ENCODE data around the gene IRF2BPL.

The IRF2BPL gene

DNA sequence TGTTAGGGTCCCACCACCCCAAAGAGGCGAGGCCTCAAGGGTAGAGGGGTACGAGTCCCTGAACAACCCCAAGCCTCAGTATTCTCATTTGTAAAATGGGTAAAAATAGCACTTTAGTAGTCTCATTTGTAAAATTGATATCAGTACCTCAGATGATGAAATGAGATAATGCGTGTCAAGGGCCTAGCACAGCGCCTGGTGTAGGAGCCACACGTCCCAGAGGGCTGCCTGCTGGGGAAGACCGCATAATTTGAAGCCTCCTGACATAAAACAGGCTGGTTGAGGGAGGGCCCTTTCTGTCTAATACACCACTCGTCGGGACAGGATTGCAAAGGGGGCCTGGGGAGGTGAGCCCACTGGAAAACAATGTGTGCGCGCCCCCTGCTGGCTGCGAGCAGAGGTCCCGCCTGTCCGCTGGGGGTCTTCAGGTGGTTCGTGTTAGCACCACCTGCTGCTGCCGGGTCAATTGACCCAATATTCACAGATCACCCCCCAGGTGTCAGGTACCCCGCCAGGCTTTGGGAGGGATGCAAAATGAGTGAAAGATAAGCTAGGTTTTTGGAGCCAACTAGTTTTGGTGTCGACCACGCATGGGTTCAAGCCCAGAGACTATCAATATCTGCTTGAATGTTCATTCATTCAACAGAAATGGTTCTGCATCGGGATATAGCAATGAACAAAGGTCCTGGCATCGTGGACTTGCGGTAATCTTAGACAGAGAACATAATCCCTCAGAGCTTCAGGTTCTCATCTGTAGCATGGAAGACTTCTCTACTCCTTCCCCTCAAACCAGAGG lies 24.7 kb upstream of the IRF2BPL start:
- peak; percentile 72 for DNase-seq

DNA sequence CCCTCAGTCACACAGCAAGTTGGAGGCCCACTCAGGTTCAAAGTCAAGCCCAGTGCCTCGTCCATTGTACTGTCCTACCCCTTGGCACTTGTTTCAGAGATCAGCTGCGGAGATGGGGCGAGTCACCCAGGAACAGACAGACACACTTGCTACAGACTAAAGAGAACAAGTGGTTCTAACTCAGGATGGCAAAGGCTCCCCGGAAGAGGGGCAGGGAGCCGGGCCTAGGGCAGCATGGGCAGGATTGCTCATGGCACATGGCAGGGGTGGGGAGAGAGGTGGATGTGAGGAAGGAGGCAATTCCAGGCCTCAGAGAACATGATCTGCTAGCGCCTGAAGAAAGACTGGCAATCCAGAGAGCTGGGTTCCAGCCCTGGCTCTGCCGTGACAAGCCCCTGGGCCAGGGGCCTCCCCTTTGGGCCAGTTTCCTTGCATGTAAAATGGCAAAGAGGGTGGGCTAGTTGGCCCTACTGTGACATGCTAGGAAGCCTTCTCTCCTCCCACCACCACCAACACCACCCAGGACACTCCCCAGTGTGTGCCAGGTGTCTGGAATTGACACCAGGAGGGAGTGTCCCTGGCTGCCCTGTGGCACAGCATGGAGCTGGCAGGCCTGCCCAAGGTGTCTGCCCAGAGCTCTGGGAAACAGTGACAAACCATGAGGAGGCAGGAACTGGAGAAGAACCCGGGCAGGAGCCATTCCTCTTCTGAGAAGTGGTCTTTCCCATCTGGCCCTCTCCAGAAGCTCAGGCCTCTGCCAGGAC lies 24.0 kb upstream of the IRF2BPL start:
- DNase-seq: no peak

DNA sequence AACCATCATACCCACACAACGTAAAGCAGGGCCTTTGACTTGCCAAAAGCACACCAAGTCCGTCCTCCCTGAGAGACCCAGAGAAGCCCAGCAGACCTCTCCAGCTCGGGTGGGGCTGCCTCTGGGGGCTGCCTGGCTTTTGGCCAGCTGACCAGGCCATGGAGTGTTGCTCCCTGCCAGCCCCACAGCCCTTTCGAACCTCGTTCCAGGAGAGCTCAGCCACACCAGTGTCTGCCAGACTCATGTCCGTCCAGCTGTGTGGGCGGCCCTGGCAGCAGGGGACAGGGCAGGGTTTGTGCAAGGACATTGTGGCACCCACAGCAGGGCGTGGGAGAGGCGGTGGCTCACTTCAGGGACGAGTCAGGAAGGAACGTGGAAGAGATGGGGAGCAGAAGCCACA lies 22.6 kb upstream of the IRF2BPL start:
- DNase-seq: no peak

DNA sequence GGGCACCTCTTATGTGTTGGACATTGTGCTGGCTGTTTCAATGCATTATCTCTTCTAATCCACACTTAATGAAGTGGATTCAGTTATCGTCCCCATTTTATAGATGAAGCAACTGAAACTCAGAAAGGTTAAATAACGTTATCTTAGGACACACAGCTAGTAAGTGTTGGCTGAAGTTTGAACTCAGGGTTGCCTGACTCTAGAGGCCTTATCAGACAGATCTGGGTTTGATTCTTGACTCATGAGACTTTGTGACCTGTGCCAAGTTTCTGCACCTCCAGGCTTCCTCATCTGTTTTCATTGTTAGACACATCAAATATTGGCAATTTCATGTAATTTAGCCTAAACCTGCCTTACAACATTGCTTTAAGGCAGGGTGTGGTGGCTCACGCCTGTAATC lies 18.2 kb upstream of the IRF2BPL start:
- DNase-seq: no peak

DNA sequence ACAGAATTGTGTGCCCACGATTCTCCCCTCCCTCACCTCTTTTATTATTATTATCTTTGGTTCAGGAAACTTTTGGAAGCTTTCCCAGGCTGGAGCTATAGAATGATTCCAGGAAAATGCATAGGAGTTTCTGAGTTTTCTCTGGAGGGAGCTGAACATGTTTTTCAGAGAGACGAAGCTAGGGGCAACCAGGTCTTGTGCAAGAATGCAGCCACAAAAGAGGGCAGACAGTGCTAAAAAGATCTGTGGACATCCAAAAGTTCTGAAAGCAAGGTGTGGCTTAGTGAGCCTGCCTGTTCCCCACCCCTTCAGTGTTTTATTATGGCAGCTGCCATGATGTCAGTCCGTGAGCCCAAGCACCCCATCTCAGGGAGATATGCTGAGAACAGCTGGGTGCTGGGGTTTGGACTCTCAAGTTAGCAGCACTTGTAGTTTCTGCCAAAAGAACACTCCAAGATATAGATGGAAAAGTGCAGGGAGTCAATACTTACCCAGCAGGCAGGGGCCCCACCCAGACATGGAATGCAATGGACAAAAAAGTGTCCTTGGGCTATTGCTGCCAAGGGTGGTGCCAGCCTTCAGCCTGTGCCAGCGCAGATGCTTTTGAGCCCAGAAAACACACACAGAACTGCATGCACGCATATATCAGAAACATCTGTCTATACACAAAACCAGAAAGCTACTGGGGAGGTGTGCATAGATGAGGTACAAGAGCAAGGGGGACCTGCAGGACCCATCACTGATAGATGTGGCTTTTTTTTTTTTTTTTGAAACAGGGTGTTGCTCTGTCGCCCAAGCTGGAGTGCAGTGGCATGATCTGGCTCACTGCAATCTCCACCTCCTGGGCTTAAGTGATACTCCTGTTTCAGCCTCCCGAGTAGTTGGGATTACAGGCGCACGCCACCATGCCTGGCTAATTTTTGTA lies 17.0 kb upstream of the IRF2BPL start:
- DNase-seq: no peak

DNA sequence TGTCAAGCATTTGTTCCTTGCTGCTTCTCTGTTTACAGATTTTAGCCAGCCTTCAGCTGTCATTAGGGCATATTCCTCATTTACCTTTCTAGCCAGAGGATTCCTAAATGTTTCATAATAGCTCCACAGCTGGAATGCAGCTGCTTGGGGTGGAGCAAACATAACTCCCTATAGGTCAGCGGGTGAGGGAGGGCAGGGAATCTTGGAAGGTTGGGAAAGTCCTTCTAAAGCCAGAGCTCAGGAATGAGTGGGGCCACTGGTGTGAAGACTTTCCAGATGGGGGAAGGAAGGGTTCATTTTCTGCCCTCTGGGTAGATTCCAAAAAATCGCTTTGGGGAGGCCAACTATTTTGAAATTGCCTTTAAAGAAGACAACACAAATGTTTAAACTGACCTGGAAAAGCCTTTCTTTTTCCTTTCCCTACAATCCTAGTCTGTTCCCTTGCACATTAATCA lies 16.3 kb upstream of the IRF2BPL start:
- no peak for DNase-seq

DNA sequence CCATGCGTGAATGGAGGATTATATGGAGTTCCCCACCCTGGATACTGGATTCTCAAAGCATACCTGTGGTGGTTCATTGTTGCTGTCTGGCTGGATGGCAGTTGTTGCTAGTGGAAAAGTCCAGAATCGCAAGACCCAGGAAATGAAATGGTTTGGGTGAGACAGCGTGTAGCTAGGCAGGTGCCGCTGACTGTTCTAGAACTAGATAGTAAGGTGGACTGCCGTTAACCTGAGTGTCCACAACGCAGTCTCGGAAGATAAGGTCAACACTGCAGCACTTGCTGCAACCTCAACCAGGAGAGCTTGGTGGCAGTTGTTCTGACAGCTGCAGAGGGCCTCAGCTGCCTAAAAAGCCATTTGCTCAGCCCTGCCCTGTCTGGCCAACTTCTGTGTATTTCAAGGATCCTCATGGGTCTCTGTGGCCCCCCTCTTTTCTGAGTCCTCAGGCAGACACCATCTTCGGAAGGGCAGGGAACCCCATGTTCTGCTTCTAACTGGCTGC lies 15.5 kb upstream of the IRF2BPL start:
- DNase-seq: no peak

DNA sequence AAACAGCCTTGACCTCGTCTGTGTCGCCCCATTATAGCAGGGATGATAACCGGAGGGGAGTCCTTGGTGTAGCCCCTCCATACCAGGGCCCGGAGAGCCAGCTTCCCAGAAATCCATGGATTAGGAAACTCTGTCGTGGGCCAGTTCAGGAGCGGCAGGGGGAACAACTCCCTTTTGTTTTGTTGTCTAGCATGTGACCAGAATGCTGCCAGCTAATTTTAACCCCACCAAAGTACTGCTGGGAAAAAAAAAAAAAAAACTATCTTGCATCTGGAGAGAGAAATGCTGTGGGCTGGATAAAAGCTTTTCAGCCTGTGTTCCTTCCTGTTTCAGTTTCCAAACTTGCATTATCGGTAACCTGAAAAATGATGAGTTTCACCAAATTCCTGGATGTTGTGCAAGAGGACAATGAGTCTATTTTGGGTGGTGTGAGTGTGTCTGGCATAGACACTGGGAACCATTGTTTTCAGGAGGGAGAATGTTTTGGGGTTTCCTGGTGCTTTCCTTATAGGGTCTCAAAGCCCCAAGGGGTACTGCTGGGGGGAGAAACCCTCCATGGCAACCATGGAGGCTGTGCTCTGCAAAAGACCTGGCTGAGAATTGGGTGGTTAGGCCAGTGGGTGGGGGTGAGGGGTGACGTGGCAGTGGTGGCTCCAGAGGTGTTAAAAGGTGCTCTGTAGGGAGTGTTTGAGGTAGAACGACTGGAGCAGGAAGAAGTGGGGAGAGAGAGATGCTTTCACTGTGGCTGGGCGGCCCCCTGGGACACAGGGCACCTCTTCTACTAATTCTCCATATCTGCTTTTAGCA lies 14.9 kb upstream of the IRF2BPL start:
- peak; percentile 45 for DNase-seq

DNA sequence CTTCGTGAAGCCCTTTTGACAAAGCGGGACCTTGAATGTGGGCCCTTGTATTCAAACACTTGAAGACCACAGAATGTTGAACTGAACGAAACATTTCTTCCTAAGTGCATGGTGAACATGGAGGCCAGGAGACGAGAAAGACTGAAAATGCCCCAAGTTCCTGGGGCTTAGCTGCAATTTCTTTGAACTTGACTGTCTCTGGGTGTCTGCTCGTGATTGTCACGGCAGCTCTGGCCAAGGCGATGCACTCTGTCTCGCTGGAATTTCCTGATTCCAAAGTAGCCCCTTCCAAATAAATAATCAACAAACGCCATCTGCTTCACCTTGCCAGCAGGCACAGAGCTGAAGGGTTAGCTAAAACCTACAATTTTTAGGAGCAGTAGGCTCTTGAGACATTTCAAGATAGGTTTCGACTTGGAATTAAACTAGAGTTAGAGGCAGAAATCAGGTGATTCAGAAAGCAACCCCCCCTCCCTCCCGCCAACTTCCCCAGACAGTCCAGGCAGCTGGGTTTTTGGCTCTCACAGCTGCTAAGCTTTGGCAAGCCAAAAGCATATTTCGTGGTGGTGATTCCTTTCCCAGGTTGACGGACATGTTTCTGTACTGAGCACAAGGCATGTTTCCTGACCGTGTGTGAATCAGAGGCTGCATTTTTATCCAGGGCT lies 13.5 kb upstream of the IRF2BPL start:
- DNase-seq: no peak

DNA sequence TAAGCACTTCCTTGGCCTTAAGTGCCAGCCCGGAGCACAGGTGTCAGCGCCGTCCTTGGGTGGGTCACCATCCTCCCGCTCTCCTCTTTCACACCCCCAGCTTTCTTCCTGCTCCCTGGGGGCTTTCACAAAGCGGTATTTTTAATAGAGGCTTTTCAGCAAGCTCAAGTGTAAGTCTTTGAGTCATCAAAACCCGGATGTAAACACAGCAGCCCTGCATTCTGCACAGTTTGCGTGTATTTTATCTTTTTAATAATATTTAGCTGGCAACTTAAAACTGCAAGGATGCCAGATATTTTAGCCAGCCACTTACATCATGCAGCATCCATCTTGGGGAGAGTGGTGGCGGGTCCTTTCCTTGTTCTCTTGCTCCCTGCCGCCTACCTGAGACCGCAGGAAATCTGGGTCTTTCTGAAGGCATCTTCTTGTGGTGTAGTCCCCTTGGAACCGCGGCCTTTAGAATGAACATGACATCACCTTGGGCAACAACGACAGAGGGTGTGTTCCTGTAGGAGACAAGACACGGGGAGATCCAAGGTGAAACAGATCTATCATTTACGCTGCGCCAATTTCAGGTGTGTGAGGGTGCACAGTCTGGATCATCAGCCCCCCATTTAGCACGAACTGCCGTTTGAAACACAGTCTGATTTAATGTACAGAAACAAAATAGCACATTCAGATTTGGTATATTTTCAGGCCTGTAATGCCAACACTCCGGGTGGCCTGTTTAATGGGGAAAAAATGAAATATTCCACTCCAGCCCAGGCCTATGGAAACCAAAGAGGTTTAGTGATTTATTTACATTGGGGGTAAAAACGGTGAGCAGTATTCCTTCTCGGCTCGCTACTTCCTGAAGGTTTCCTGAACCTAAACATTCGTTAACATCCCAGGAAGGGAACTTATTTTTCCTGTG lies 12.5 kb upstream of the IRF2BPL start:
- DNase-seq: peak; percentile 36

DNA sequence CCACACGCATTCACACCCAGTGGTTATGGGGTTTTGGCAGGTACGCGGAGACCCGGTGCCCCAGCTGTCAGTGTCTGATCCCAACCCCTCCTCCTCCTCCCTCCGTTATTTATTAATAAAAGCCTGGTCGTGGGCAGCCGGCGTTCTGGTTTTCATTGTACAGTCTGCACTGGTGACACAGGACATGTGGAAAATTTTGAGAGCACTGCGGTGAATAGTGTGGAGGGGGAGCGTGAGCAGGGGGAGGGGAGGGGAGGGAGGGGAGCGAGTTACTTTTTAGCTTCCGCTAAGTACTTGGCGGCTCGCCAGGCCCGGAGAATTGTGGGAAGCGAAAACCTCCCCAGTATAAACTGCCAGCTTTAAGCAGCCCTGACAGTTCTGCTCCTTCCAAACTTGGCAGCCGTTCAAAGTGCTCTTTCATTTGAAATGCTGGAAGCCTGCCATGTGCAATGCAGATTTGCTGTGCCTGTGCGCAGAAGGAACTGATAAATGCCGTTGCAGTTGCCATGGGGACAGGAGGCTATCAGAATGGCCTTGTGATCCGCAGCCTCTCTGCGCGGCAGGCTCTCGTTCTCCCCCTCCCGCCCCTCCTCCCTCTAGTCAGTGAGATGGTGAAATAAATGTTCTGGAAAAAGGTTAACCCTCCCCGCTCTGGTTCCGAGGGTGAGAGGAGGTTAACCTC lies 11.7 kb upstream of the IRF2BPL start:
- DNase-seq: peak; percentile 99

DNA sequence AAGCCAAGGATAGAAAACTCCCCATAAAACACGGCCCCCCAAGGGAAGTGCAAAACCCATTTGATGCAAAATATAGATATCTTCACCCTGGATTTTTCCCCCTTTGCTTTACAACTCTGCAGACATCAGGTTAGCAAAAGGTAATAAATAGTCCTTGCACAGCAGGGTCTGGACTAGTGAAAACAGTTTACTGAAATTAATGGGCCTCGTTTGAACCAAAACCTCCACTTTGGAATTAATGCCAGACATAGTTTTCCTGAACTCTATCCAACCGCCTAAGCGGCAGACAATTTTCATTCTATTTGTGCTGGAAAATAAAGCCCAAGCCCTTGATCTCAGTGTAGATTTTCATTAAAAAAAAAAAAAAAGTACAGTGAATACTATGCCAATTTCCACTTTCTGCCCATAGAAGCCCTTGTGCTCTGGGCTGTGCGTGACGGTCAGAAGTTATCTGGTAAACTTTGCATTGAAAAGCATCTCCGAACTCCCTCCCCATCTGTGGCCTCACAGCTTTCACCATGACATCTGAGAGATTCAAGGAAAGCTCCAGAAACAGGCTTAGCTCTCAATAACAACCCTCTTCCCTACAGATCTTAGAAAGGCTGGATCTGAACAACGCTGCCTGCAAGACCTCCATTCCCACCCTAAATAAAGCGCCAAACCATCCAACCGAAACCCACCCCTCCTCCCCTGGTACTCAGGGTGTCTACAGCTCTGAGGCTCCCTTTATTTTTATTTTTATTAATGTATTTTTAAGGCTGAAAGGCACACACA lies 11.0 kb upstream of the IRF2BPL start:
- no peak for DNase-seq

DNA sequence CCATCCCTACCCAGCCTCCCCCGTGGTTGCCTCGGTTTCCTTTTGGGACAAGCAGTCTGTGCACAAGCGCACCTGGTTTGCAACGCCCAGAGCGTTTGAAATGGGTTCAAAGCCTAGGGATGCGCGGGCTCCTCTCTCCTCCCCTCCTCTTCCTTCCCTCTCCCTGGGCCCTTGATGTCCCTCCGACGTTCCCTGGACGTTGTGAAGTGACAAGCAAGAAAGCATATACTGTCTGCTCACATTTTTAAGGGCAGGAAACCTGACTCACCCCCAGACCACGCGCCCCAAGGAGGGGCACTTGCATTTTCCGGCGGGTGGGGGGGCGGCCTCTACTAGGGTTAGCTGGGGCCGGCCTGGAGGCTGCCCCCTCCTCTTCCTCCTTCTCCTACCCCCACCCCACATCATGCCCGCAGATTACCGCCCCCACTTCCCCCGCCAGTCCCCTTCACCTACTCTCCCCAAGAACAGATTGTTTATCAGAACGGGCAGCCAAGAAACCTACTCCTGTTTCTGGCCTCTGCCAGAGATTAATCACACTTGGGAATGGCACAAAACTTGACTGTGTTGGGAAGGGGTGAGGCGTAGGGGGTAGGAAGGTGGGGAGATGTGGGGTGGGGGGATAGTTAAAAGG lies 9.5 kb upstream of the IRF2BPL start:
- peak; percentile 51 for DNase-seq

DNA sequence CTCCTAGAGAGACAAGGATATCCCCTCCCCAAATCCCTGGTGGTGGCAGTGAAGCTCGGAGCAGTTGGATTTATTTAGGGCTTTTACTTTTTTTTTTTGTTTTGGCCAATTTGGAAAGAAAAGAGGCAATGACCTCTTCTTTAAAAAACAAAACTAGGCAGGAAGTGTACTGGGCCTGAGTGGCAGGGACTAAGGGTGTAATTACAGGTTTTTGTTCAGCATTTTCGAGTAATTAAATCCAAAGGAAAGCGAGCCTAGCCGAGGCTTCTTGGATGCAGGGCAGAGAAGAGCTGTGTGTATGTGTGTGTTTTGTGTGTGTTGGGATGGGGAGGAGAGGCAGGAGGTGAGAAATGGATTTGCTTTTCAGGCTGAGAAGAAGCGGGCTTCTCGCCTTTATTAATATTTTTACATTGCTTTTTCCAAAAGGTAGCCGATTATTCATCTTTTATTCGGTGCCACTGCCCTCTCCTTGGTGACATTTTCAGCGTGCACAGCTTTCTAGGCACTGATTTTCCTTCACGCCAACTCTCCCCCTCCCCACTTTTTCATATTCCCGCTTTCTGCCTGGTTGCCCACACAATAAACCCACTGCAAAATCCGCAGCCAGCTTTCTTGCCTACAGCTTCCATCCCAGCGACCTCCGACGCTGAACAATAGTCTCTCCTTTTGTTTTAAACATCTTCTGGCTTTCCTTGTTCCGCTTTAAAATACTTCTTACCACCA lies 8.9 kb upstream of the IRF2BPL start:
- DNase-seq: no peak

DNA sequence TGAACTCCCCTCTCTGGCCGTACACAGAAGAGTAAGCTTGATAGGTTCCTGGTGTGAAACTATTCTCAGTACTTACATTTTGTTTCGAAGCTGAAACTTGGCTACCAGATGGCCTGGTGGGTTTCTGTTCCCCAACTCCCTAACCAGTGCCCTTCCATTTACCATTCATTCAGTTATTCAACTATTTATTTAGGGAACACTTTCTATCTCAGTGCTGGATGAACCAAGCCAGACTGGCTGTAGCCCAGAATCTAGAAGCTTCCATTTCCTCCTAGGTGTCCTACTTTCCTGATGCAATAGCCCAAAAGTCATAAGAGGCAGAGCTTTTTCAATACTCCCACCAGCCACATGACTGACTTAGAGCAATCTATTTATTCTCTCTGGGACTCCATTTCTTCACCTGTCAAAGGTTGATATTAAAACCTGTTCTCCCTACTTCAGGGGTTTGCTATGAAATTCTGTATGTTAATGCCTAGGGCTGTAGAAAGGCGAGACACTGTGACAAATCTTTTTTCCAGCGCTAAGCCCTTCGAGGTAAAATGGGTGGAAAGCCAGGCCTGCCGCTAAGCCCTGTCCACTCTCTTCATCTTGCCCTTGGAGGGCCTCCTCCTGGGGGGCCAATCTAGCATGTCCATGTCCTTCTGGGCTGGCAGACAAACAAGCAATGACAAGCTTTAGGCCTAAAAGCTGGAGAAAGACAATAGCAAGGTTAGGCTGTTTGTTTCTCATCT lies 8.1 kb upstream of the IRF2BPL start:
- no peak for DNase-seq

DNA sequence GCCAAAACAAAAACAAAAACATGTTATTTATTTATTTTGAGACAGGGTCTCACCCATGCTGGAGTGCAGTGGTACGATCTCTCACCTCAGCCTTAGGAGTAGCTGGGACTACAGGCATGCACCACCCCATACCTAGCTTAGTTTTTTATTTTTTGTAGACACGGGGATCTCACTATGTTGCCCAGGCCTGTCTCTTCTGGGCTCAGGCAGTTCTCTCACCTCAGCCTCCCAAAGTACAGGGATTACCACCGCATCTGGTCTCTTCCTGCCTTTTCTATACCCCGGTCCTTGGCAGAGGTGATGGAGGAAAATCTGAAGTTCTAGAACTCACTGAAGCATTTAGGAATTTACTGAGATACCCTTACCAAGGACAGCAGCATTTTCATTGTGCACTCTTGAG lies 6.8 kb upstream of the IRF2BPL start:
- no peak for DNase-seq

All from T-helper 9 cell (primary cell).